Measurements from ENCODE around the gene CNBD2. TPM values are rescaled to one million over a fixed set of nuclear protein-coding genes. Genes with fewer than 3 reads are reported as not detected.

CNBD2 gene
- total RNA-seq, 1 donor from 2014 or later: 4.4 TPM

DNA sequence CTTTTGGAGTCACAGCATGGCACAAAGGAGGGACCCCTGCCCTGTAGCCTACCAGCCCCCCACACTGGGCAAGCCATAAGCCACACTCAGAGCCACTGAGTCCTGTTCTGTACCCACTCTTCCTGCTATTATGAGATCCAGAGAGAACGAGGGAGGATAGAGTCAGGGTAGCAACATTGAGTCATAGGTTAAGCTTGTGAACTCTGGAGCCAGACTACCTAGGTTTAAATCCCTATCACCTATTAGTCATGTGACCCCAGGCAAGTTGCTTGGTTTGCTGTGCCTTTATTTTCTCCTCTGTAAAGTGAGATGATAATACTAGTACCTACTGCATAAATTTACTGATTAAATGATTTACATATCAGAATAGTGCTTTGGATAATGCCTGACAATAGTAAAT is 540 bp downstream of the CNBD2 start:
- Mint-ChIP-seq H3K27ac (no peak overlapping the region), H3K4me3 (no peak overlapping the region), H3K9me3 (no peaks in the 10 kb centered on the region), H3K4me1 (no peaks in the 10 kb centered on the region), H3K27me3 (ENCODE audit: insufficient read depth, low read depth) (peaks cover 3% of the 10 kb centered on the region), H3K36me3 (no peaks in the 10 kb centered on the region)
- Histone ChIP-seq H3K36me3 (no peaks in the 10 kb centered on the region), H3F3A (ENCODE audit: low read depth) (no peaks in the 10 kb centered on the region), H3K4me1 (peaks cover 5% of the 10 kb centered on the region), H2AFZ (replicated peaks) (no peak overlapping the region), H3K9me3 (ENCODE audit: low read depth) (no peaks in the 10 kb centered on the region), H3K79me2 (ENCODE audit: low read depth) (no peaks in the 10 kb centered on the region), H4K20me1 (ENCODE audit: low read depth) (no peaks in the 10 kb centered on the region), H3K9ac (no peak overlapping the region), H3K4me3 (no peak overlapping the region), H3K4me2 (no peak overlapping the region), H3K27ac (no peak overlapping the region), H3K27me3 (no peaks in the 10 kb centered on the region)
- no peak for DNase-seq (ENCODE audit: low spot score)
- TF ChIP-seq CTCF (IDR thresholded peaks at IDR 0.05) (no peak), EZH2 (IDR thresholded peaks at IDR 0.05) (no peak), EZH2phosphoT487 (IDR thresholded peaks at IDR 0.05) (no peak)

- Histone ChIP-seq H3K79me2 (ENCODE audit: low read depth) (no peaks in the 10 kb centered on the region), H3K27me3 (no peaks in the 10 kb centered on the region), H2AFZ (replicated peaks) (no peak overlapping the region), H3K9ac (no peak overlapping the region), H4K20me1 (ENCODE audit: low read depth) (no peaks in the 10 kb centered on the region), H3F3A (ENCODE audit: low read depth) (no peaks in the 10 kb centered on the region), H3K36me3 (no peaks in the 10 kb centered on the region), H3K4me2 (no peak overlapping the region), H3K27ac (no peak overlapping the region), H3K4me1 (peaks cover 5% of the 10 kb centered on the region), H3K9me3 (ENCODE audit: low read depth) (no peaks in the 10 kb centered on the region), H3K4me3 (no peak overlapping the region)
- H3K27ac Mint-ChIP-seq: no peak overlapping the region
- no peak for DNase-seq (ENCODE audit: low spot score)
- H3K9me3 Mint-ChIP-seq: no peaks in the 10 kb centered on the region
- H3K27me3 Mint-ChIP-seq (ENCODE audit: insufficient read depth, low read depth): peaks cover 12% of the 10 kb centered on the region
- no peak for TF ChIP-seq EZH2 (IDR thresholded peaks at IDR 0.05)
- no peak for TF ChIP-seq CTCF (IDR thresholded peaks at IDR 0.05)
- no peaks in the 10 kb centered on the region for H3K36me3 Mint-ChIP-seq
- no peak overlapping the region for H3K4me3 Mint-ChIP-seq
- no peaks in the 10 kb centered on the region for H3K4me1 Mint-ChIP-seq
Observed at GRCh38 chr20:35971981-35972380, 3.6 kb downstream of the CNBD2 start.

DNA sequence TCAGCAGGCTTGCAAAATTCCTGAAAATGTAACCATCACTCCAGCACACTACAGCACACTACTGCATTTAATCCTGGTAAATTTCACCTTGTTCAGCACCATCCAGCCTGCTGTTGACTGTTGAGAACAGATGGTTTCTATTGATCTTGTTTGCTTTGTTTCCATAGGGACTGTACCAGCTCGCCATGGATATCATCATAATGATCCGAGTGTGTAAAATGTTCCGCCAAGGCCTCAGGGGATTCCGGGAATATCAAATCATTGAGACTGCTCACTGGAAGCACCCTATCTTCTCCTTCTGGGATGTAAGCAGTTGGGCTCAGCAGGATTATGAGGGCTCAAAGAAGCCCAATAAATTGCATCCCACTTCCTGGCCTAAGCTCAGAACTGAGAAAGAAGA is 4.1 kb downstream of the CNBD2 start:
- H3K4me1 Mint-ChIP-seq: no peaks in the 10 kb centered on the region
- TF ChIP-seq EZH2 (IDR thresholded peaks at IDR 0.05): no peak
- no peak for TF ChIP-seq EZH2phosphoT487 (IDR thresholded peaks at IDR 0.05)
- TF ChIP-seq CTCF (IDR thresholded peaks at IDR 0.05): no peak

More for the DNA sequence above, 4.1 kb downstream of the CNBD2 start:
- Histone ChIP-seq H3K79me2 (ENCODE audit: low read depth) (no peaks in the 10 kb centered on the region), H3K27me3 (no peaks in the 10 kb centered on the region), H3F3A (ENCODE audit: low read depth) (no peaks in the 10 kb centered on the region), H3K9ac (no peak overlapping the region), H3K27ac (no peak overlapping the region), H3K4me2 (no peak overlapping the region), H3K4me1 (peaks cover 5% of the 10 kb centered on the region), H2AFZ (replicated peaks) (no peak overlapping the region), H3K9me3 (ENCODE audit: low read depth) (no peaks in the 10 kb centered on the region), H3K36me3 (no peaks in the 10 kb centered on the region), H4K20me1 (ENCODE audit: low read depth) (no peaks in the 10 kb centered on the region), H3K4me3 (no peak overlapping the region)
- Mint-ChIP-seq H3K9me3 (no peaks in the 10 kb centered on the region), H3K36me3 (no peaks in the 10 kb centered on the region), H3K4me3 (no peak overlapping the region), H3K27ac (no peak overlapping the region), H3K27me3 (ENCODE audit: insufficient read depth, low read depth) (peaks cover 12% of the 10 kb centered on the region)
- DNase-seq (ENCODE audit: low spot score): no peak
